AG04449 (cell line): ENCODE results near the gene VIPR2.

Source experiments
- CTCF ChIA-PET: fragments of 350-600 bp; formaldehyde crosslinking; extraction: SDS; loops from one replicate; lab custom pipeline; 2021; ENCODE audit warnings: antibody characterized with exemption; lab: Yijun Ruan, JAX
- POLR2A ChIA-PET: fragments of 400-600, 350-600 bp; formaldehyde crosslinking; extraction: SDS; loops from one replicate; lab custom pipeline; 2020; ENCODE audit warnings: antibody characterized with exemption, inconsistent platforms; lab: Yijun Ruan, JAX
- DNase-seq: peaks from one replicate; pipeline ENCODE4 v3.0.0-alpha.2; 2010; ENCODE audit warnings: low read depth, low spot score
- H3K4me3 ChIP-seq: 2 replicates; pipeline ENCODE4 v1.5.1; 2011; ENCODE audit warnings: low read depth, mild to moderate bottlenecking, control low read depth, low read length
- CTCF ChIP-seq: IDR thresholded peaks from one replicate; pipeline ENCODE4 v1.5.1; 2011; ENCODE audit warnings: mild to moderate bottlenecking, moderate library complexity, low read length, control low read depth, inconsistent platforms; ENCODE audit not compliant: insufficient read depth; ENCODE audit errors: missing control alignments

Gene VIPR2

GRCh38 chr7:159017210-159017609 is 127.5 kb downstream of the VIPR2 start:
- ChIA-PET POLR2A (no interaction called here), CTCF (no interaction called here)
- TF ChIP-seq CTCF = no peak
- H3K4me3 ChIP-seq = no peak overlapping the region
- DNase-seq = no peak

- ChIA-PET CTCF (no interaction called here), POLR2A (no interaction called here)
- no peak for DNase-seq
- TF ChIP-seq CTCF = no peak
- no peak overlapping the region for H3K4me3 ChIP-seq
Measured at GRCh38 chr7:159016591-159016990, 128.1 kb downstream of the VIPR2 start.

GRCh38 chr7:159015454-159016410 is 128.9 kb downstream of the VIPR2 start:
- no peak overlapping the region for H3K4me3 ChIP-seq
- POLR2A ChIA-PET = no interaction called here
- CTCF ChIA-PET = interaction anchor here (0.6 kb wide), 1 partner anchor 68 kb away, joined by 3 read pairs; no protein-coding TSS in a partner anchor
- no peak for TF ChIP-seq CTCF
- no peak for DNase-seq

GRCh38 chr7:159015081-159015453 is 129.6 kb downstream of the VIPR2 start:
- ChIA-PET CTCF (interaction anchor here (0.6 kb wide), 1 partner anchor 67 kb away, joined by 3 read pairs; no protein-coding TSS in a partner anchor), POLR2A (no interaction called here)
- no peak for TF ChIP-seq CTCF
- H3K4me3 ChIP-seq = no peak overlapping the region
- no peak for DNase-seq

GRCh38 chr7:159014297-159015062 is 130.2 kb downstream of the VIPR2 start:
- H3K4me3 ChIP-seq = no peak overlapping the region
- ChIA-PET CTCF (interaction anchor here (0.6 kb wide), 1 partner anchor 66 kb away, joined by 3 read pairs; no protein-coding TSS in a partner anchor), POLR2A (no interaction called here)
- DNase-seq = no peak
- no peak for TF ChIP-seq CTCF

GRCh38 chr7:159013825-159014289 is 130.8 kb downstream of the VIPR2 start:
- ChIA-PET CTCF (no interaction called here), POLR2A (no interaction called here)
- no peak for TF ChIP-seq CTCF
- H3K4me3 ChIP-seq = no peak overlapping the region
- DNase-seq = no peak
